Fibroblast of skin of back (primary cell): Measurements from ENCODE around the gene SPRED2.
"Not testable (repeated sequence)": the region's sequence is repeated elsewhere in the genome, so short reads cannot be mapped to it uniquely, and the experiment has no call there.

Source experiments
- DNase-seq: peaks from one replicate; pipeline ENCODE4 v3.0.0-alpha.2; 2013

Gene SPRED2

GRCh38 chr2:65338830-65339495 is 93.4 kb downstream of the SPRED2 start:
- not testable (repeated sequence) for DNase-seq

- not testable (repeated sequence) for DNase-seq
Observed at GRCh38 chr2:65337915-65338314, 94.5 kb downstream of the SPRED2 start.

DNA sequence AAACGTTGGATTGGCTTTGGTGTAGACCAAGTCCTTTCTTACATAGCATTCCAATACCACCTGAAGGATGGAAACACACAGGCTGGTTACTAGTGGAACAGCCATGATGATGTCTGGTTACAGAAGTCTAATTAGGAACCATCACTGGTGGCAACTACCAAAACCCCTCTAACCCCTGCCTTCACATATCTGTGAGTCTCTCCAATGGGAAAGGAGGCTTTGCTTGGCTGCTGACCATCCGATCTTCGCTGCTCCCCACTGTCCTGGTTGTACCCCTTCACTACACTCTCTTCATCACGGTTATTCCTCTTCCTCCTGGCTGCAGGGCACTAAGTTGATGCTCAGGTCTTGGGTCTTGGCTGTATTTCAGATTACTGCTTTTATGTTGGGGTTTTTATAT is 97.7 kb downstream of the SPRED2 start:
- DNase-seq: no peak

DNA sequence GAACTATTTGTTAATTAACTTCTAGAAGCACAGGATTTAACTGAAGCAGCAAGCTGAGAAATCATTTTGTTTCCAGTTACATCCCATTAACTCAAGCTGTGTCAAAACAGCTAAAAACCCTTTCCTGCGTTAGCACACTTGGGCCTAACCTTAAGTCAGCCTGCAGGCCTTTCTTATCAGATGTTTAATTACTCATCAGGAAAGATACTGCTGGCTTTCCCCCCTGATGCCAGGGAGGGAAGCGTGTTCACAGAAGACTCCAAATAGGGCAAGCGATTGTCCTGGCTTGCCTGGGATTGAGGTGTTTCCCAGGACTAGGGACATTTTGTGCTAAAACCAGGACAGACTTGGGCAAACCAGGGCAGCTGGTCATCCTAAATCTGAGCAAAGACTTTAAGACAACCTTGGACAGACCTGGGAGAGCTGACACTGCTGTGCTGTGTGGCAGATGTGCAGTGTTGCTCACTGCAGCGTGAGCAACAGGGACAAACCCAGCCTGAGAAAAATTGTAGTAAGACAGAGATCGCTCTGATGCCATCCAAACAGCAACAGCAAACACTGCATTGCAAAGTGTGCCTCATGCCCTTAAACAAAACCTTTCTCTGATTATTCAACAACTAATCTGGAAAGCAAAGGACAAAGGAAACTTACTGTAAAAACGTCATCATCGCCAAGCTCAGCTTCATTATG is 100.9 kb downstream of the SPRED2 start:
- DNase-seq: no peak

GRCh38 chr2:65329525-65329924 is 102.9 kb downstream of the SPRED2 start:
- no peak for DNase-seq

DNA sequence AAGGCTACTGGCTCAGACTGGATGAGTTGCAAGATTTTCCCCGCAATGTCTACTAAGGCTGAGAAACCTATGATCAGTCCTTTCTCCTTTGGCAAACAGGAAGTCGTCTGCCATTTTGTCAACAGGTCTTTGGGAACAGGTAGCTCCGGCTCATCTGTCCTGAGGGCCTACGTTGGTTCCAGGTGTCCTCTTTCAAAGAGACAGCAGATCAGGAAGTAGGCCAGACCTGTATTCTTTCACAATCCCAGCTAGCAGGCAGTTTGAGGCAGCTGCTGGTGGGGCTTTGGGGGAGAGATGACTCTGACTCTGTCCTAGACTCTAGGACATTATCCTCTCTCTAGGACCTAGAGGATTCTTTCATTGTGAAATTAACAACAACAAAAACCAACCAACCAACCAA is 106.1 kb downstream of the SPRED2 start:
- no peak for DNase-seq

DNA sequence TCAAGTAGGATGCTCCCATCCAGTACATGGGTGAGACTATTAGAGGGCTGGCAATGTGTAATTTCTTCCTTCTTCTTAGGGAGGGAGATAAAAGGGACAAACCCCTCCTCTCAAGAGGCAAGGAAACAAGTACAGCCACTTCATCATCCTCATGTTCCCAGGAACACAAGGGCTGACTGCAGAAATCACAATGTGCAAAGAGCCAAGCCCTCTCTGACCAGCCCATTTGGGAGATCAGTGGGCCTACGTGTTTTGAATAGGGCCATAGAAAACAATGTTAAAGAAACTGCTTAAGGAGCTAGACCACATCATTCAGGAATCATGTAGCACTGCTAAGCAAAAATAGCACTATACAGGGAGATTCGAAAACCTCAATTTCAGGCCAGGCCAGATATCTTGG is 107.3 kb downstream of the SPRED2 start:
- DNase-seq: no peak

- no peak for DNase-seq
Observed at GRCh38 chr2:65320946-65321345, 111.5 kb downstream of the SPRED2 start.

GRCh38 chr2:65320042-65320725 is 112.2 kb downstream of the SPRED2 start:
- DNase-seq: peak; percentile 94

- DNase-seq: no peak
Observed at GRCh38 chr2:65319674-65320041, 112.7 kb downstream of the SPRED2 start.

- DNase-seq: no peak
Observed at GRCh38 chr2:65319072-65319673, 113.2 kb downstream of the SPRED2 start.

- DNase-seq: no peak
Observed at GRCh38 chr2:65317841-65318240, 114.6 kb downstream of the SPRED2 start.

- DNase-seq: not testable (repeated sequence)
Observed at GRCh38 chr2:65317351-65317750, 115.0 kb downstream of the SPRED2 start.

DNA sequence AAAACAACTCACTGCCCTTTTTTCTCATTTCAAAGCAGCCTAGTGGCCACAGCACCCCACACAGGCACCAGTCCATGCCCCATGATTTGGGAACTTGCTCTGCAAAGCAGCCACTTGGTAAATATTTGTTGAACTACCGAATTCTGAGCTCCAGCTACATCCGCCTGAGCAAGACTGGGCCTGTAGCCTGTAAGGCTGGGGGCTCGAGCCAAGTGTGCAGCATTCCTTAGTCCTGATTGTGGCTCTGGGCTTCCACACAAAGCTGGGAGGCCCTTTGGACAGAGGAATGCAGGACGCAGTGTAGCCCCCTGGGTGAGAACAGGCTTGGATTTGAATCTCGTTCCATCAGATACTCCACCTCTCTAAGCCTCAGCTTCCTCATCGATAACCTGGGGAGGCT is 116.3 kb downstream of the SPRED2 start:
- peak; percentile 38 for DNase-seq

- DNase-seq: no peak
Observed at GRCh38 chr2:65314801-65315441, 117.5 kb downstream of the SPRED2 start.

- DNase-seq: no peak
Observed at GRCh38 chr2:65313954-65314256, 118.5 kb downstream of the SPRED2 start.

DNA sequence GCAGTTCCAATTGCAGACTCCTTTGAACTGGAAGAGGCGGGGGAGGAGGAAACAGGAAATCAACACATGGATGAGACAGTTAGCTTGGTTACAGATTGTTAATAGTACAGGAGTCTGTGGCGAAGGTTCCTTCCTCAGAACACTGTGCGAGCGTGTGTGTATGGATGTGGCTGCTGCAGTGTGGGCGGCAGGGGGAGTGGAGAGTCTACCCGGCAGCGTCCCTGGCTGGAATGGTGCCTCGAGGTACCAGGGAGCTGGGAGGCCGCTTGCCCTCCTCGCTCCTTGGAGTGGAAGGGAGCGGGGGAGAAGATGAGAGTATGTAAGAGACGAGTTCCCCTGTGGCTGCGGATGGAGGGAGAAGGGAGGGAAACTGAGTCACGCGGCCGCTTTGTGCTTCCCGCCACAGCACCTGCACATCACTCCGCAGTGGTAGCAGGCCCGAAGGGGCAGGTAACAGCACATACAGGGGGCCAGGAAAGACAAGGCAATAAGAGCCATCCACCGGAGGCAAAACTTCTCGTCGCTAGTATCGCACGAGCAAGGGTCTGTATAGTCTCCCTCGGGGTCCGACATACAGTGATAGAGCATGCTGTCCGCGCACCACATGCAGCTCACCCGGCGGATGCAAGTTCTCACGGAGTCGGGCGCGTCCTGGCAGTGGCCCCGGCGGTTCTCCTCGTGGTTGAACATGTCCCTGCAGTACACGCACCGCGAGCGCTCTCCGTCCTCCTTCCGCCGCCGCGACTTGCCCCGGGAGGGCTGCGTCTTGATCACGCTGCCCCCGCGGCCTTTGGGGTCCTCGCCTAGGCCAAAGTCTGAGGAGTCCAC is 119.1 kb downstream of the SPRED2 start:
- DNase-seq: no peak

DNA sequence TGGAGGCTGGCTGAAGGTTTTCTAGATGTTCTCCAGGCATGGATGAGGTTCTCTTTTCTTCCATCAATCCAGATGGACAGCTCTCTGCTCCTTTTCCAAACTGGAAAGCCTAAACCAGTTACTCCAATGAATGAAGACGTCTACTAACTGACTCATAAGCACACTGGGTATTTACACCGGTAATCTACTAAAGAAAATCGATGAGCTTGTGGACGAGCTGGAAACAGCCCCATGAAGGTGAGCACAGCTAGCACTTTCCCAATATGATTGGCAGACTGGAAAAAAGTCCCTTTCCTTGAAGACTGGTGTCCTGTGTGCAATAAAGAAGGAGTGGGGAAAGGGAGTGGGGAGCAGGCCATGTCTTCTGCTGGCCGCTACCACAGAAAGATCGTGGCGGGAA is 120.8 kb downstream of the SPRED2 start:
- no peak for DNase-seq

- DNase-seq: no peak
Observed at GRCh38 chr2:65311049-65311448, 121.3 kb downstream of the SPRED2 start.

GRCh38 chr2:65309699-65310098 is 122.7 kb downstream of the SPRED2 start:
- DNase-seq: no peak

DNA sequence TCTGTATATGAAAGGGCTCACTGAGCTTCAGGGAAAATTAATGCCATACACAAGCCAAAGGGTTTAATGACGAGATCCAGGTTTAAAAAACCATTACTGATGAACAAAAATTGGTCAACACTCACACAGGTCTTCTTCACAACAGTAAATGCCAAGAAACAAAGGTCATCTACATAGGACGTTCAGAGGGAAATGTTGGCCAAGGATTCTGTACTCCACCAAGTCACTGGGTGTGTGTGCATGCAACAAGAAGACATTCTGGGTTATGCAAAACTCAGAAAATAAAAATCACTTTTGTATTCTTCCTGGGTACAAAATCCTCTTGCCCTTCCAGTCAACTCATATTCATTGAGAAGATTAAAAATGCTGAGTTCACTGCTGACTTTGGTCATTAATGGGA is 126.5 kb downstream of the SPRED2 start:
- DNase-seq: no peak
